ENCODE measurements around the gene FAM83F.

Gene FAM83F

GRCh38 chr22:39988386-39989114 is 6.2 kb upstream of the FAM83F start:
- H3K9ac ChIP-seq (ENCODE audit: low read length): no peak overlapping the region
- H3K79me2 ChIP-seq (ENCODE audit: insufficient read depth, low read length): no peaks in the 10 kb centered on the region
- H3K9me3 ChIP-seq (ENCODE audit: insufficient read depth, low read length): no peaks in the 10 kb centered on the region
- H4K20me1 ChIP-seq (ENCODE audit: low read depth, low read length): no peaks in the 10 kb centered on the region
- H2AFZ ChIP-seq (ENCODE audit: low read depth, low read length, severe bottlenecking): no peak overlapping the region
- H3K4me3 ChIP-seq (ENCODE audit: insufficient read depth, low read length, poor library complexity, severe bottlenecking): no peak overlapping the region
- H3K36me3 ChIP-seq (ENCODE audit: low read length): no peaks in the 10 kb centered on the region
- H3K27ac ChIP-seq (ENCODE audit: low read depth, low read length): no peak overlapping the region
- H3K27me3 ChIP-seq (ENCODE audit: low read length): no peaks in the 10 kb centered on the region
- no peaks in the 10 kb centered on the region for H3K9me2 ChIP-seq (replicated peaks; ENCODE audit: insufficient read depth, low read length)
- H3K4me2 ChIP-seq (ENCODE audit: low read depth, low read length, poor library complexity, severe bottlenecking): no peak overlapping the region
- no peak for TF ChIP-seq EZH2phosphoT487 (conservative IDR thresholded peaks at IDR 0.05; ENCODE audit: low read length)
- TF ChIP-seq, protein P1, sequence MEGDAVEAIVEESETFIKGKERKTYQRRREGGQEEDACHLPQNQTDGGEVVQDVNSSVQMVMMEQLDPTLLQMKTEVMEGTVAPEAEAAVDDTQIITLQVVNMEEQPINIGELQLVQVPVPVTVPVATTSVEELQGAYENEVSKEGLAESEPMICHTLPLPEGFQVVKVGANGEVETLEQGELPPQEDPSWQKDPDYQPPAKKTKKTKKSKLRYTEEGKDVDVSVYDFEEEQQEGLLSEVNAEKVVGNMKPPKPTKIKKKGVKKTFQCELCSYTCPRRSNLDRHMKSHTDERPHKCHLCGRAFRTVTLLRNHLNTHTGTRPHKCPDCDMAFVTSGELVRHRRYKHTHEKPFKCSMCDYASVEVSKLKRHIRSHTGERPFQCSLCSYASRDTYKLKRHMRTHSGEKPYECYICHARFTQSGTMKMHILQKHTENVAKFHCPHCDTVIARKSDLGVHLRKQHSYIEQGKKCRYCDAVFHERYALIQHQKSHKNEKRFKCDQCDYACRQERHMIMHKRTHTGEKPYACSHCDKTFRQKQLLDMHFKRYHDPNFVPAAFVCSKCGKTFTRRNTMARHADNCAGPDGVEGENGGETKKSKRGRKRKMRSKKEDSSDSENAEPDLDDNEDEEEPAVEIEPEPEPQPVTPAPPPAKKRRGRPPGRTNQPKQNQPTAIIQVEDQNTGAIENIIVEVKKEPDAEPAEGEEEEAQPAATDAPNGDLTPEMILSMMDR (IDR thresholded peaks at IDR 0.05; ENCODE audit: insufficient read depth, low read length, poor library complexity, severe bottlenecking): no peak
- H3F3A ChIP-seq (ENCODE audit: insufficient read depth): no peaks in the 10 kb centered on the region

GRCh38 chr22:39989633-39990032 is 5.1 kb upstream of the FAM83F start:
- H3K4me3 ChIP-seq (ENCODE audit: insufficient read depth, low read length, poor library complexity, severe bottlenecking): no peak overlapping the region

GRCh38 chr22:39990686-39991085 is 4.1 kb upstream of the FAM83F start:
- Histone ChIP-seq H3K9me2 (replicated peaks; ENCODE audit: insufficient read depth, low read length) (no peaks in the 10 kb centered on the region), H3F3A (ENCODE audit: insufficient read depth) (no peaks in the 10 kb centered on the region), H3K4me3 (ENCODE audit: insufficient read depth, low read length, poor library complexity, severe bottlenecking) (no peak overlapping the region), H3K79me2 (ENCODE audit: insufficient read depth, low read length) (no peaks in the 10 kb centered on the region), H2AFZ (ENCODE audit: low read depth, low read length, severe bottlenecking) (no peak overlapping the region), H4K20me1 (ENCODE audit: low read depth, low read length) (no peaks in the 10 kb centered on the region), H3K36me3 (ENCODE audit: low read length) (no peaks in the 10 kb centered on the region), H3K9ac (ENCODE audit: low read length) (no peak overlapping the region), H3K9me3 (ENCODE audit: insufficient read depth, low read length) (no peaks in the 10 kb centered on the region), H3K27me3 (ENCODE audit: low read length) (no peaks in the 10 kb centered on the region), H3K27ac (ENCODE audit: low read depth, low read length) (no peak overlapping the region), H3K4me2 (ENCODE audit: low read depth, low read length, poor library complexity, severe bottlenecking) (no peak overlapping the region)
- TF ChIP-seq, protein P1 (IDR thresholded peaks at IDR 0.05; ENCODE audit: insufficient read depth, low read length, poor library complexity, severe bottlenecking): no peak
- TF ChIP-seq EZH2phosphoT487 (conservative IDR thresholded peaks at IDR 0.05; ENCODE audit: low read length): no peak

More at GRCh38 chr22:39989633-39990032, 5.1 kb upstream of the FAM83F start:
- Histone ChIP-seq H3K27me3 (ENCODE audit: low read length) (no peaks in the 10 kb centered on the region), H3K79me2 (ENCODE audit: insufficient read depth, low read length) (no peaks in the 10 kb centered on the region), H3F3A (ENCODE audit: insufficient read depth) (no peaks in the 10 kb centered on the region), H3K4me2 (ENCODE audit: low read depth, low read length, poor library complexity, severe bottlenecking) (no peak overlapping the region), H3K9me2 (replicated peaks; ENCODE audit: insufficient read depth, low read length) (no peaks in the 10 kb centered on the region), H4K20me1 (ENCODE audit: low read depth, low read length) (no peaks in the 10 kb centered on the region), H3K36me3 (ENCODE audit: low read length) (no peaks in the 10 kb centered on the region), H2AFZ (ENCODE audit: low read depth, low read length, severe bottlenecking) (no peak overlapping the region), H3K9ac (ENCODE audit: low read length) (no peak overlapping the region), H3K27ac (ENCODE audit: low read depth, low read length) (no peak overlapping the region), H3K9me3 (ENCODE audit: insufficient read depth, low read length) (no peaks in the 10 kb centered on the region)
- TF ChIP-seq EZH2phosphoT487 (conservative IDR thresholded peaks at IDR 0.05; ENCODE audit: low read length): no peak
- TF ChIP-seq, protein P1 (IDR thresholded peaks at IDR 0.05; ENCODE audit: insufficient read depth, low read length, poor library complexity, severe bottlenecking): no peak
